NCI-H2171 treated with DMSO at 0.1 percent for 48 hours (cell line): ENCODE results near the gene RPS6KB2.
"Not testable (repeated sequence)": the region's sequence is repeated elsewhere in the genome, so short reads cannot be mapped to it uniquely, and the experiment has no call there.

ENCODE experiments used
- DNase-seq: peaks from one replicate; lab custom pipeline; 2025; lab: John Stamatoyannopoulos, UW

Gene RPS6KB2

GRCh38 chr11:67466962-67467771, 38.9 kb downstream of the RPS6KB2 start:
- DNase-seq: no peak

DNA sequence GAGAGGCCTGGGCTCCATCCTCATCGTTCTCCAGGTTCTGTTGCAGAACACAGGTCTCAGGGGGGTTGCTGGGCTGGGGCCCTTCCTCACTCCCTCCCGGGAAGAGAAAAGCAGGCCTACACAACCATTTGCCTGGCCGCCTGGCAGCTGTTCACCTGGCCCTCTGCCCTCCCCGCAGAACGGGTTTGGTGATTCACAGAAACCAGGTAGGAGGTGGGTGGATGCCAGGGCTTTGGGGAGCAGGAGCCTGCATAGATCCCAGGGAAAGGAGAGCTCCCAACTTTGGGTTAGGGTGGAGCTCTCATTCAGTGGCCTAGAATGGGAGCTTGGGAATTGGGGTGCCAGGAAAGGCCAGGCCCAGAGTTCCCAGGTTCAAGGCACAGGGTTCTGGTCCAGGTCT, 39.8 kb downstream of the RPS6KB2 start:
- DNase-seq: peak; percentile 75

GRCh38 chr11:67468456-67468758, 40.1 kb downstream of the RPS6KB2 start:
- peak; percentile 42 for DNase-seq

GRCh38 chr11:67468759-67469507, 40.6 kb downstream of the RPS6KB2 start, which contains the start of gene TMEM134:
Gene TMEM134, minus strand, starts transcription at chr11:67469251. Its CDS starts 59 bp downstream, at chr11:67469192.
- peak; percentile 85 for DNase-seq

GRCh38 chr11:67469508-67469811, 41.2 kb downstream of the RPS6KB2 start:
- no peak for DNase-seq

- DNase-seq: no peak
Measured at GRCh38 chr11:67470337-67471002, 42.2 kb downstream of the RPS6KB2 start.

DNA sequence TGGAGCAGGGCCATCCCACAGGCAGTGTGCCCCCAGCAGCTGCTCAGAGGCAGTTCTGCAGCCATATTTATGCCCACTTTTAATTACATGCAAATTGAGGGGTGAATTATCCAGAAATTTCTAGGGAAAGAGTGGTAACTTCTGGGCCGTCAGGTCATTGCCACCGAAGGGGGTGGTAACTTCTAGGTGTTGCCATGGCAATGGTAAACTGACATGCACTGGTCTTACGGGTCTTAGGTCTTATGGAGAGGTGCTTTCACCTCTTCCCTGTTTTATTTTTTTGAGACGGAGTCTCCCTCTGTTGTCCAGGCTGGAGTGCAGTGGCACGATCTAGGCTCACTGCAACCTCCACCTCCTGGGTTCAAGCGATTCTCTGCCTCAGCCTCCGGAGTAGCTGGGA, 44.6 kb downstream of the RPS6KB2 start:
- DNase-seq: no peak

- not testable (repeated sequence) for DNase-seq
Measured at GRCh38 chr11:67476692-67477091, 48.4 kb downstream of the RPS6KB2 start.

DNA sequence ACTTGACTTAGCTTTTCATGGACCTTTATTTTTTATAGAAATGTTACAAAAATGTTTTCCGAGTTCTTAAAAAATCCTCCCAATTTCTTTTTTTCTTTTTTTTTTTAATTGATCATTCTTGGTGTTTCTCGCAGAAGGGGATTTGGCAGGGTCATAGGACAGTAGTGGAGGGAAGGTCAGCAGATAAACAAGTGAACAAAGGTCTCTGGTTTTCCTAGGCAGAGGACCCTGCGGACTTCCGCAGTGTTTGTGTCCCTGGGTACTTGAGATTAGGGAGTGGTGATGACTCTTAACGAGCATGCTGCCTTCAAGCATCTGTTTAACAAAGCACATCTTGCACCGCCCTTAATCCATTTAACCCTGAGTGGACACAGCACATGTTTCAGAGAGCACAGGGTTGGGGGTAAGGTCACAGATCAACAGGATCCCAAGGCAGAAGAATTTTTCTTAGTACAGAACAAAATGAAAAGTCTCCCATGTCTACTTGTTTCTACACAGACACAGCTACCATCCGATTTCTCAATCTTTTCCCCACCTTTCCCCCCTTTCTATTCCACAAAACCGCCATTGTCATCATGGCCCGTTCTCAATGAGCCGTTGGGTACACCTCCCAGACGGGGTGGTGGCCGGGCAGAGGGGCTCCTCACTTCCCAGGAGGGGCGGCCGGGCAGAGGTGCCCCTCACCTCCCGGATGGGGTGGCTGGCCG, 49.2 kb downstream of the RPS6KB2 start:
- not testable (repeated sequence) for DNase-seq

GRCh38 chr11:67482275-67482826, 54.1 kb downstream of the RPS6KB2 start:
- no peak for DNase-seq

DNA sequence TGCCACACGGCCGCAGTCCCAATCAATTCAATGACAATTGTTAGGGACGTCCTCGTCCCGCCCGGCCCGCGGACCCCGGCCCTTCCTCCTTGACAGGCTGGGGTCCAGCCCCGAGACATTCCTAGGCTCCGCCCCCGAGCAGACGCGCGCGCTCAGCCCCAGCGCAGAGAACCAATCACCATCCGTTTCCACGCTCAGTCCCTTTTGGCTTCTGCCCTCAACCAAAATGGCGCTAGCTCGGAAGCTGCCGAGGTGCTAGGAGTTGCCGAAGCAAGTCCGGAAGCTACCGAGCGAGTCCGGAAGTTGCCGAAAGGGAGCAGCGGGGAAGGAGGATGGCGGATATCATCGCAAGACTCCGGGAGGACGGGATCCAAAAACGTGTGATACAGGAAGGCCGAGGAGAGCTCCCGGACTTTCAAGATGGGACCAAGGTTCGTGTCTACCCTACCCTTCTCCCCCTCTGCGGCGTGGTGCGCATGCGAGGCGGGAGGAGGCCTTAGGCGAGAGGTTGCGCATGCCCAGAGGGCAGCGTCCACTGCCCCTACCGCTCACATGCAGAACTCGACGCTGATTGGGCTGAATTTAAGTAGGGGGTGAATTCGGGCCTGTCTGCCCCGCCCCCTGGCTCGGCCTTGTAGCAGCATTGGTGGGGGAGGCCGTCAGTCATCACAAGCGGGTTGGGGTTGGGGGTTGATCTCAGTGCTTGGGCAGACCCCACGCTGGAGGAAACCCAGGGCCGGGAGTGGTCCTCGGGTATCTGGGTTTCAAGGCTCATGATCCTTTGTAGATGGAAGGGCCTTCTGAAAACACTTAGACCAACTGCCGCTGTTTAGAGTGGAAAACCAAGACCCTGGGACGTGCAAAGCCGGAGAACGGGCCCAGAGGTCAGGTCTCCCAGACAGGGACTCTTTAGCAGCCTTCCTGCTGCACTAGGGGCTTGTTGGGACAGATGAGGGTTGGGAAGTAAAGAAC, 54.8 kb downstream of the RPS6KB2 start, which contains the start of gene AIP:
AIP (plus strand) TSS at position 200 of the 972 bp plus-strand sequence; CDS start at position 333, 133 bp downstream.
- peak; percentile 99 for DNase-seq

DNA sequence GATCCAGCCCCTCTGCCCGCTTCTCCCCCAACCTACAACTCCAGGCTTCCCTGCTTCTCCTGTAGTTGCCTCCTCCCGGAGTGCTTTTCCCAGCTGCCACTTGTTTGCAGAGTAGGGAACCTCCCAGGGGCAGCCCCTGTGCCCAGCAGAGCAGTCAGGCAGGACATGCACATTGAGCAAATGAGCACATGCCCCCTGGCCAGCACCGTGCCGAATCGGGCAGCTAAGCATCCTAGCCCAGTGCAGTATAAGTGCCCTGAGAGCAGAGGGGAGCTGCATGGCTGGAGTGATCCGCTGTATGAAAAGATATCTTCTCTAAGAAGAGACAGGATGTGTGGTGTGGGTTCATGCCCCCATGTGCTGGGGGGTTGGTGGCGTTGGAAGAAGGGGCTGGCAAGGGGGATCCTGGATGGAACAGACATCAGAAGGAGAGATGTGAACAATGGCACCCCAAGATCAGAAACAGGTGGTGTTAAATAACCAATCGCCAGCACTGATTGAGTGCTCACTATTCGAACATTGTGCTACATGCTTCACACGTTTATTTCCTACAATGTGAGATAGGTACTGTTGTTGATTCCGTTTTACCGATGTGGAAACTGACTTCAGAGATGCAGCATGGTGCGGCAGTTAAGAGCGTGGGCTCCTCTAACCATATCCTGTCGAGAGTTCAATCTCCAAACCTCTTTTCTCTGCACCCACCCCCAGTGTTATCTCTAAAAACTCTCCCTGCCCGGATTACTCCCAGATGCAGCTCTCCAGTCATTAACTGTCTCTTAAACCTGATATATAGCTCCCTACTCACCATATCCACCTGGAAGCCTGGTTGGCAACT, 55.8 kb downstream of the RPS6KB2 start:
- no peak for DNase-seq

- no peak for DNase-seq
Measured at GRCh38 chr11:67484847-67485311, 56.6 kb downstream of the RPS6KB2 start.
